GM12872 (cell line): ENCODE measurements around the gene VCL.

Experiments
- CTCF ChIP-seq: IDR thresholded peaks from 3 replicates; pipeline ENCODE4 v1.5.1; 2011; ENCODE audit warnings: low read depth, mild to moderate bottlenecking, low read length, moderate library complexity; ENCODE audit not compliant: insufficient read depth

VCL gene

GRCh38 chr10:74013004-74013403, 15.1 kb downstream of the VCL start:
- TF ChIP-seq CTCF, result no peak

GRCh38 chr10:74018241-74018640, 20.3 kb downstream of the VCL start:
- no peak for TF ChIP-seq CTCF

GRCh38 chr10:74021248-74022055, 23.5 kb downstream of the VCL start:
- no peak for TF ChIP-seq CTCF

- TF ChIP-seq CTCF, result no peak
Measured at GRCh38 chr10:74022926-74023629, 25.2 kb downstream of the VCL start.

GRCh38 chr10:74024600-74024999, 26.7 kb downstream of the VCL start:
- no peak for TF ChIP-seq CTCF

- TF ChIP-seq CTCF, result no peak
Measured at GRCh38 chr10:74025380-74025978, 27.6 kb downstream of the VCL start.

GRCh38 chr10:74026428-74027015, 28.6 kb downstream of the VCL start:
- TF ChIP-seq CTCF, result no peak
